ENCODE data around the gene ADAMTSL1. TPM values are rescaled to one million over a fixed set of nuclear protein-coding genes. Genes with fewer than 3 reads are reported as not detected.

Gene ADAMTSL1
- total and polyA plus RNA-seq, 2 experiments from 2014 or later = 2.3 to 5.0 TPM

DNA sequence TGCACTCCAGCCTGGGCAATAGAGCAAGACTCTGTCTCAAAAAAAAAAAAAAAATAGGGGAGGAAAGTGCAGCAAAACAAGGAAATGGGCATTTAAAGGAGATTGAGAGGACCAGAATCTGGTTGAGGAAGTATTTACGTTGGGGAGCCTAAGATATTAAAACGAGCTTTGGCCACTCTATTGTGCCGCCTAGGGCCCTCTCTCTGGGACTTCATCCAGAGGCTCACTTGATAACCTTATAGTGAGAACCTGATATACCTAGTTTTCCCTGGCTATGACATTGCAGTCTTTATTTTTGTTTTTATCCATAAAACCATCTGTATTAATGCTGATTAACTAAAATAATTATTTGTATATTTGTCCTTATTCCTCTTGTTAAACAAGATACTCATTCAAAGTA lies 345.5 kb downstream of the ADAMTSL1 start:
- Histone ChIP-seq H3K4me2 (no peak overlapping the region), H2AFZ (no peak overlapping the region), H3K4me1 (ENCODE audit: insufficient read depth) (peaks cover 3% of the 10 kb centered on the region), H3K36me3 (ENCODE audit: insufficient read depth) (no peaks in the 10 kb centered on the region), H3K79me2 (replicated peaks; ENCODE audit: insufficient read depth) (no peaks in the 10 kb centered on the region), H4K20me1 (replicated peaks; ENCODE audit: insufficient read depth) (no peaks in the 10 kb centered on the region), H3K27me3 (ENCODE audit: insufficient read depth) (no peaks in the 10 kb centered on the region), H3K4me3 (no peak overlapping the region), H3K9me2 (ENCODE audit: insufficient read depth) (peaks cover 8% of the 10 kb centered on the region; the same call in 1 of the 2 replicates), H3K27ac (ENCODE audit: low read depth) (no peak overlapping the region), H3F3A (replicated peaks; ENCODE audit: low read depth) (no peaks in the 10 kb centered on the region)
- DNase-seq (ENCODE audit: low spot score) = no peak
- ATAC-seq = no peak
- H3K27ac Mint-ChIP-seq = no peak overlapping the region
- H3K36me3 Mint-ChIP-seq (ENCODE audit: low read depth) = no peaks in the 10 kb centered on the region; the same call in 2 of the 3 replicates
- H3K9me3 Mint-ChIP-seq = 0 out of 3 replicates have a peak, but pooled peaks cover 3% of the 10 kb centered on the region
- no peak for TF ChIP-seq ZNF331 (CRISPR knock-in tag; IDR thresholded peaks at IDR 0.05; ENCODE audit: low read depth)
- no peak for TF ChIP-seq POLR2AphosphoS5 (IDR thresholded peaks at IDR 0.05; ENCODE audit: low read depth)
- TF ChIP-seq, protein P1, sequence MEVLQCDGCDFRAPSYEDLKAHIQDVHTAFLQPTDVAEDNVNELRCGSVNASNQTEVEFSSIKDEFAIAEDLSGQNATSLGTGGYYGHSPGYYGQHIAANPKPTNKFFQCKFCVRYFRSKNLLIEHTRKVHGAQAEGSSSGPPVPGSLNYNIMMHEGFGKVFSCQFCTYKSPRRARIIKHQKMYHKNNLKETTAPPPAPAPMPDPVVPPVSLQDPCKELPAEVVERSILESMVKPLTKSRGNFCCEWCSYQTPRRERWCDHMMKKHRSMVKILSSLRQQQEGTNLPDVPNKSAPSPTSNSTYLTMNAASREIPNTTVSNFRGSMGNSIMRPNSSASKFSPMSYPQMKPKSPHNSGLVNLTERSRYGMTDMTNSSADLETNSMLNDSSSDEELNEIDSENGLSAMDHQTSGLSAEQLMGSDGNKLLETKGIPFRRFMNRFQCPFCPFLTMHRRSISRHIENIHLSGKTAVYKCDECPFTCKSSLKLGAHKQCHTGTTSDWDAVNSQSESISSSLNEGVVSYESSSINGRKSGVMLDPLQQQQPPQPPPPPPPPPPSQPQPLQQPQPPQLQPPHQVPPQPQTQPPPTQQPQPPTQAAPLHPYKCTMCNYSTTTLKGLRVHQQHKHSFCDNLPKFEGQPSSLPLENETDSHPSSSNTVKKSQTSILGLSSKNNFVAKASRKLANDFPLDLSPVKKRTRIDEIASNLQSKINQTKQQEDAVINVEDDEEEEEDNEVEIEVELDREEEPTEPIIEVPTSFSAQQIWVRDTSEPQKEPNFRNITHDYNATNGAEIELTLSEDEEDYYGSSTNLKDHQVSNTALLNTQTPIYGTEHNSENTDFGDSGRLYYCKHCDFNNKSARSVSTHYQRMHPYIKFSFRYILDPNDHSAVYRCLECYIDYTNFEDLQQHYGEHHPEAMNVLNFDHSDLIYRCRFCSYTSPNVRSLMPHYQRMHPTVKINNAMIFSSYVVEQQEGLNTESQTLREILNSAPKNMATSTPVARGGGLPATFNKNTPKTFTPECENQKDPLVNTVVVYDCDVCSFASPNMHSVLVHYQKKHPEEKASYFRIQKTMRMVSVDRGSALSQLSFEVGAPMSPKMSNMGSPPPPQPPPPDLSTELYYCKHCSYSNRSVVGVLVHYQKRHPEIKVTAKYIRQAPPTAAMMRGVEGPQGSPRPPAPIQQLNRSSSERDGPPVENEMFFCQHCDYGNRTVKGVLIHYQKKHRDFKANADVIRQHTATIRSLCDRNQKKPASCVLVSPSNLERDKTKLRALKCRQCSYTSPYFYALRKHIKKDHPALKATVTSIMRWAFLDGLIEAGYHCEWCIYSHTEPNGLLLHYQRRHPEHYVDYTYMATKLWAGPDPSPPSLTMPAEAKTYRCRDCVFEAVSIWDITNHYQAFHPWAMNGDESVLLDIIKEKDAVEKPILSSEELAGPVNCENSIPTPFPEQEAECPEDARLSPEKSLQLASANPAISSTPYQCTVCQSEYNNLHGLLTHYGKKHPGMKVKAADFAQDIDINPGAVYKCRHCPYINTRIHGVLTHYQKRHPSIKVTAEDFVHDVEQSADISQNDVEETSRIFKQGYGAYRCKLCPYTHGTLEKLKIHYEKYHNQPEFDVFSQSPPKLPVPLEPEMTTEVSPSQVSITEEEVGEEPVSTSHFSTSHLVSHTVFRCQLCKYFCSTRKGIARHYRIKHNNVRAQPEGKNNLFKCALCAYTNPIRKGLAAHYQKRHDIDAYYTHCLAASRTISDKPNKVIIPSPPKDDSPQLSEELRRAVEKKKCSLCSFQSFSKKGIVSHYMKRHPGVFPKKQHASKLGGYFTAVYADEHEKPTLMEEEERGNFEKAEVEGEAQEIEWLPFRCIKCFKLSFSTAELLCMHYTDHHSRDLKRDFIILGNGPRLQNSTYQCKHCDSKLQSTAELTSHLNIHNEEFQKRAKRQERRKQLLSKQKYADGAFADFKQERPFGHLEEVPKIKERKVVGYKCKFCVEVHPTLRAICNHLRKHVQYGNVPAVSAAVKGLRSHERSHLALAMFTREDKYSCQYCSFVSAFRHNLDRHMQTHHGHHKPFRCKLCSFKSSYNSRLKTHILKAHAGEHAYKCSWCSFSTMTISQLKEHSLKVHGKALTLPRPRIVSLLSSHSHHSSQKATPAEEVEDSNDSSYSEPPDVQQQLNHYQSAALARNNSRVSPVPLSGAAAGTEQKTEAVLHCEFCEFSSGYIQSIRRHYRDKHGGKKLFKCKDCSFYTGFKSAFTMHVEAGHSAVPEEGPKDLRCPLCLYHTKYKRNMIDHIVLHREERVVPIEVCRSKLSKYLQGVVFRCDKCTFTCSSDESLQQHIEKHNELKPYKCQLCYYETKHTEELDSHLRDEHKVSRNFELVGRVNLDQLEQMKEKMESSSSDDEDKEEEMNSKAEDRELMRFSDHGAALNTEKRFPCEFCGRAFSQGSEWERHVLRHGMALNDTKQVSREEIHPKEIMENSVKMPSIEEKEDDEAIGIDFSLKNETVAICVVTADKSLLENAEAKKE (CRISPR knock-in tag; IDR thresholded peaks at IDR 0.05) = no peak
- TF ChIP-seq, protein P2, sequence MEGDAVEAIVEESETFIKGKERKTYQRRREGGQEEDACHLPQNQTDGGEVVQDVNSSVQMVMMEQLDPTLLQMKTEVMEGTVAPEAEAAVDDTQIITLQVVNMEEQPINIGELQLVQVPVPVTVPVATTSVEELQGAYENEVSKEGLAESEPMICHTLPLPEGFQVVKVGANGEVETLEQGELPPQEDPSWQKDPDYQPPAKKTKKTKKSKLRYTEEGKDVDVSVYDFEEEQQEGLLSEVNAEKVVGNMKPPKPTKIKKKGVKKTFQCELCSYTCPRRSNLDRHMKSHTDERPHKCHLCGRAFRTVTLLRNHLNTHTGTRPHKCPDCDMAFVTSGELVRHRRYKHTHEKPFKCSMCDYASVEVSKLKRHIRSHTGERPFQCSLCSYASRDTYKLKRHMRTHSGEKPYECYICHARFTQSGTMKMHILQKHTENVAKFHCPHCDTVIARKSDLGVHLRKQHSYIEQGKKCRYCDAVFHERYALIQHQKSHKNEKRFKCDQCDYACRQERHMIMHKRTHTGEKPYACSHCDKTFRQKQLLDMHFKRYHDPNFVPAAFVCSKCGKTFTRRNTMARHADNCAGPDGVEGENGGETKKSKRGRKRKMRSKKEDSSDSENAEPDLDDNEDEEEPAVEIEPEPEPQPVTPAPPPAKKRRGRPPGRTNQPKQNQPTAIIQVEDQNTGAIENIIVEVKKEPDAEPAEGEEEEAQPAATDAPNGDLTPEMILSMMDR (conservative IDR thresholded peaks at IDR 0.05; ENCODE audit: low read depth in 2 of 2) = no peak
- TF ChIP-seq, protein P3, sequence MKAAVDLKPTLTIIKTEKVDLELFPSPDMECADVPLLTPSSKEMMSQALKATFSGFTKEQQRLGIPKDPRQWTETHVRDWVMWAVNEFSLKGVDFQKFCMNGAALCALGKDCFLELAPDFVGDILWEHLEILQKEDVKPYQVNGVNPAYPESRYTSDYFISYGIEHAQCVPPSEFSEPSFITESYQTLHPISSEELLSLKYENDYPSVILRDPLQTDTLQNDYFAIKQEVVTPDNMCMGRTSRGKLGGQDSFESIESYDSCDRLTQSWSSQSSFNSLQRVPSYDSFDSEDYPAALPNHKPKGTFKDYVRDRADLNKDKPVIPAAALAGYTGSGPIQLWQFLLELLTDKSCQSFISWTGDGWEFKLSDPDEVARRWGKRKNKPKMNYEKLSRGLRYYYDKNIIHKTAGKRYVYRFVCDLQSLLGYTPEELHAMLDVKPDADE (IDR thresholded peaks at IDR 0.05) = no peak
- no peak for TF ChIP-seq EZH2 (IDR thresholded peaks at IDR 0.05; ENCODE audit: low read depth, unreplicated experiment)
- no peak for TF ChIP-seq EZH2phosphoT487 (IDR thresholded peaks at IDR 0.05; ENCODE audit: unreplicated experiment)
- no peak overlapping the region for H3K4me3 Mint-ChIP-seq
- H3K27me3 Mint-ChIP-seq (ENCODE audit: insufficient read depth, low read depth, poor library complexity) = peaks cover 3% of the 10 kb centered on the region
- peaks cover 13% of the 10 kb centered on the region; the same call in 2 of the 3 replicates for H3K4me1 Mint-ChIP-seq
